H1 (cell line): ENCODE measurements around the gene RPS28. TPM values are rescaled to one million over a fixed set of nuclear protein-coding genes. Genes with fewer than 3 reads are reported as not detected.
A peak's percentile ranks its signal among the peaks of the same experiment; 100 is the strongest.

Source experiments
- ASH2L ChIP-seq: fragments of 200-600, 300-600 bp; sonication (generic); IDR thresholded peaks from one replicate; pipeline ENCODE4 v1.7.1; 2017; ENCODE audit warnings: low read length
- CBX8 ChIP-seq: fragments of 300-800, 300-1000 bp; sonication (generic); IDR thresholded peaks from 2 replicates; pipeline ENCODE4 v1.7.1; 2016; ENCODE audit warnings: low read depth, low read length, borderline replicate concordance
- EGR1 ChIP-seq: IDR thresholded peaks from 2 replicates; pipeline ENCODE4 v1.6.1; 2011; ENCODE audit warnings: low read depth, low read length, borderline replicate concordance
- HDAC2 ChIP-seq, 2 experiments: fragments of 300-600 bp in 1 of 2; sonication (generic) in 1 of 2; IDR thresholded peaks; 2 replicates each; pipeline ENCODE4 v1.6.1; 2011 to 2012; ENCODE audit warnings: low read depth in 2 of 2, low read length in 2 of 2, mild to moderate bottlenecking in 2 of 2, moderate library complexity in 2 of 2, borderline replicate concordance in 1 of 2, inconsistent platforms in 1 of 2
- JUN ChIP-seq: IDR thresholded peaks from 2 replicates; pipeline ENCODE4 v1.6.1; 2011; ENCODE audit warnings: low read depth, mild to moderate bottlenecking, improper control_type of control experiment, low read length
- JUND ChIP-seq: IDR thresholded peaks from 2 replicates; pipeline ENCODE4 v1.6.1; 2011; ENCODE audit warnings: mild to moderate bottlenecking, improper control_type of control experiment, low read length
- KDM4A ChIP-seq: IDR thresholded peaks from one replicate; pipeline ENCODE4 v1.7.1; 2012; ENCODE audit warnings: low read depth, mild to moderate bottlenecking, moderate library complexity, low read length, inconsistent platforms; ENCODE audit not compliant: severe bottlenecking
- NRF1 ChIP-seq: IDR thresholded peaks from 2 replicates; pipeline ENCODE4 v1.6.1; 2011; ENCODE audit warnings: mild to moderate bottlenecking, low read depth, low read length, improper control_type of control experiment
- YY1 ChIP-seq: IDR thresholded peaks from 2 replicates; pipeline ENCODE4 v1.6.1; 2011; ENCODE audit warnings: low read depth, mild to moderate bottlenecking, low read length
- polyA plus RNA-seq, 7 experiments: library from polyadenylated mRNA; depleted of rRNA in 3 of 7; stranded (reverse) in 5 of 7; unstranded in 2 of 7; fragments of >200 nt in 5 of 7; fragments of 200-250 nt in 2 of 7; gene quantifications; 1 replicate in 5 of 7; 2 replicates in 1 of 7; 4 replicates in 1 of 7; pipeline versions ENCODE4 v1.2.1 to v1.2.3, GENCODE V29; 2011 to 2013; ENCODE audit warnings: missing spikeins in 2 of 7, mixed read lengths in 2 of 7
- total RNA-seq: library from RNA; stranded (reverse); fragmentation: NEBNext Ultra II Directional; extraction: Animal tissue kit (Norgen Biotek cat#: 25700); gene quantifications from 2 replicates; pipeline ENCODE4 v1.2.1, GENCODE V29; 2021
- TF ChIP-seq, protein P1 (sequence below): IDR thresholded peaks from 2 replicates; pipeline ENCODE4 v1.6.1; 2011; ENCODE audit warnings: low read length, improper control_type of control experiment
- TF ChIP-seq, protein P2 (sequence below): IDR thresholded peaks from 2 replicates; pipeline ENCODE4 v1.6.1; 2012; ENCODE audit warnings: low read length, inconsistent platforms

RPS28 gene
- total and polyA plus RNA-seq, 2 of the 8 experiments (the other 6 are each of a cell fraction or from before 2014, with no cell fraction given) = 1,241 to 1,699 TPM

GRCh38 chr19:8321067-8321985, at the start of gene RPS28, which contains the start of gene NDUFA7 (continued):
- TF ChIP-seq JUND (peak; percentile 51), YY1 (peak; percentile 97), CBX8 (no peak), KDM4A (peak; percentile 99), EGR1 (no peak), HDAC2 (IDR thresholded peaks at IDR 0.05; ENCODE audit: borderline replicate concordance in 1 of 2, low read depth in 2 of 2, low read length in 2 of 2) (0 out of 4 replicates have a peak, but pooled peaks of 1 of the 2 experiments have one; percentile 92), JUN (no peak), NRF1 (no peak), ASH2L (peak; percentile 76)
- TF ChIP-seq, protein P1, sequence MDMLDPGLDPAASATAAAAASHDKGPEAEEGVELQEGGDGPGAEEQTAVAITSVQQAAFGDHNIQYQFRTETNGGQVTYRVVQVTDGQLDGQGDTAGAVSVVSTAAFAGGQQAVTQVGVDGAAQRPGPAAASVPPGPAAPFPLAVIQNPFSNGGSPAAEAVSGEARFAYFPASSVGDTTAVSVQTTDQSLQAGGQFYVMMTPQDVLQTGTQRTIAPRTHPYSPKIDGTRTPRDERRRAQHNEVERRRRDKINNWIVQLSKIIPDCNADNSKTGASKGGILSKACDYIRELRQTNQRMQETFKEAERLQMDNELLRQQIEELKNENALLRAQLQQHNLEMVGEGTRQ = peak; percentile 85
- TF ChIP-seq, protein P2, sequence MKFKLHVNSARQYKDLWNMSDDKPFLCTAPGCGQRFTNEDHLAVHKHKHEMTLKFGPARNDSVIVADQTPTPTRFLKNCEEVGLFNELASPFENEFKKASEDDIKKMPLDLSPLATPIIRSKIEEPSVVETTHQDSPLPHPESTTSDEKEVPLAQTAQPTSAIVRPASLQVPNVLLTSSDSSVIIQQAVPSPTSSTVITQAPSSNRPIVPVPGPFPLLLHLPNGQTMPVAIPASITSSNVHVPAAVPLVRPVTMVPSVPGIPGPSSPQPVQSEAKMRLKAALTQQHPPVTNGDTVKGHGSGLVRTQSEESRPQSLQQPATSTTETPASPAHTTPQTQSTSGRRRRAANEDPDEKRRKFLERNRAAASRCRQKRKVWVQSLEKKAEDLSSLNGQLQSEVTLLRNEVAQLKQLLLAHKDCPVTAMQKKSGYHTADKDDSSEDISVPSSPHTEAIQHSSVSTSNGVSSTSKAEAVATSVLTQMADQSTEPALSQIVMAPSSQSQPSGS = peak; percentile 89
